CD4-positive, CD25-positive, alpha-beta regulatory T cell (primary cell): ENCODE data around the gene DNAH12. TPM values are rescaled to one million over a fixed set of nuclear protein-coding genes. Genes with fewer than 3 reads are reported as not detected.

Experiments used
- ATAC-seq, 2 donors: fragments of 150-1000 bp; cut with Tn5 transposase; one replicate each; pipeline ENCODE4 v1.10.0; 2021; ENCODE audit warnings: low read depth in 2 of 2, moderate number of reproducible peaks in 2 of 2, moderate library complexity in 1 of 2
- DNase-seq, 3 donors: peaks; one replicate each; pipeline versions ENCODE4 v3.0.0 to v3.0.0-alpha.2; 2012 to 2022; ENCODE audit warnings: mixed read lengths in 1 of 3
- H3K27ac ChIP-seq: one replicate; pipeline ENCODE4 v1.7.0; 2013; ENCODE audit warnings: mild to moderate bottlenecking, low read length; ENCODE audit not compliant: insufficient read depth, poor library complexity, severe bottlenecking
- H3K27me3 ChIP-seq: one replicate; pipeline ENCODE4 v1.7.0; 2013; ENCODE audit warnings: low read length; ENCODE audit not compliant: control insufficient read depth, insufficient read depth
- H3K36me3 ChIP-seq: one replicate; pipeline ENCODE4 v1.7.0; 2013; ENCODE audit warnings: mild to moderate bottlenecking, low read length, moderate library complexity; ENCODE audit not compliant: control insufficient read depth, insufficient read depth
- H3K4me1 ChIP-seq: 2 replicates; pipeline ENCODE4 v1.7.0; 2013; ENCODE audit warnings: mild to moderate bottlenecking, low read length; ENCODE audit not compliant: insufficient read depth, control insufficient read depth, poor library complexity, severe bottlenecking
- H3K4me3 ChIP-seq: one replicate; pipeline ENCODE4 v1.7.0; 2013; ENCODE audit warnings: low read depth, mild to moderate bottlenecking, low read length, moderate library complexity
- H3K9me3 ChIP-seq, 2 experiments: 1 replicate in 1 of 2; 2 replicates in 1 of 2; pipeline ENCODE4 v1.7.0; 2013; ENCODE audit warnings: low read length in 2 of 2, mild to moderate bottlenecking in 1 of 2, moderate library complexity in 1 of 2; ENCODE audit not compliant: control insufficient read depth in 2 of 2
- H3K27ac Mint-ChIP-seq, 3 donors: one replicate each; pipeline ENCODE4 v1.8.0; 2020 to 2022; ENCODE audit warnings: mild to moderate bottlenecking in 3 of 3, mixed read lengths in 3 of 3, moderate library complexity in 2 of 3
- H3K27me3 Mint-ChIP-seq: one replicate; pipeline ENCODE4 v1.8.0; 2022; ENCODE audit warnings: mild to moderate bottlenecking, mixed read lengths
- H3K36me3 Mint-ChIP-seq: one replicate; pipeline ENCODE4 v1.8.0; 2020; ENCODE audit warnings: mixed read lengths
- H3K4me1 Mint-ChIP-seq, 4 donors: one replicate each; pipeline ENCODE4 v1.8.0; 2020 to 2022; ENCODE audit warnings: mixed read lengths in 4 of 4, mild to moderate bottlenecking in 1 of 4
- H3K4me3 Mint-ChIP-seq, 4 donors: one replicate each; pipeline ENCODE4 v1.8.0; 2020 to 2022; ENCODE audit warnings: mild to moderate bottlenecking in 4 of 4, mixed read lengths in 4 of 4, moderate library complexity in 3 of 4
- H3K9me3 Mint-ChIP-seq, 7 donors: one replicate each; pipeline ENCODE4 v1.8.0; 2020 to 2022; ENCODE audit warnings: mixed read lengths in 7 of 7, mild to moderate bottlenecking in 3 of 7, moderate library complexity in 2 of 7
- polyA plus RNA-seq, 4 donors: library from polyadenylated mRNA; unstranded; fragments of 300-500 nt; fragmentation: Illumina TruSeq; gene quantifications; one replicate each; pipeline ENCODE4 v1.2.3, GENCODE V29; 2021
- total RNA-seq: library from RNA; stranded (reverse); gene quantifications from one replicate; pipeline ENCODE4 v1.2.3, GENCODE V29; 2022

DNAH12 gene
- total and polyA plus RNA-seq, 5 donors from 2014 or later = 0.22 TPM; not detected in 4

DNA sequence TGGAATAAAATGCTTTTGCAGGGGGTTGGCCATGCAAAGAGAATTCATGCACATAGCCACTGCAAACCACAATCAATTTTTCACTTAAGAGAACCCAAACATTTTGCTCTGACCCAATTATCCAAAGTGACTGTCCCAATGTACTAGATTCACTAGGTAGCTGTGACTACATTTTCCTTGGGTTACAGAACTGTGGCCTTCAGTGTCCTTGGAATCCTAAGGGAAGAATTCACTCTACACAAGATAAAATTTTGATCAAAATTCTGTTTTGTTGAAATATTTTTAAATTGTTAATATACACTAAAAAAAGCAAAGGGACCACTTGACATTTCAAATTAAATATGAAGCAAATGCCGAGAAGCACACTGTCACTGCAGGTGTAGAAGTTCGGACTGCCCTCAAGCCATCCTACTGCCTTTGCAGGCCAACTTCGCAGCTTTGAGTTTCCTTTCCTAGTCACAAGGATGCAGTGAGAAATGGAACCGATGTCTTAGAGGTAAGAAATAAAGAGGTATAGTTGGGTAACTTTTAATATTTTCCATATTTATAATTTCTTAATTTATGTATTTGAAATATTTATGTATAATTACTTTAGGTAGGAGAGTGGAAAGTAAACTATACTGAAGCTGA lies 251.1 kb downstream of the DNAH12 start:
- no peaks in the 10 kb centered on the region for H3K36me3 Mint-ChIP-seq
- Histone ChIP-seq H3K27ac (no peak overlapping the region), H3K4me1 (no peaks in the 10 kb centered on the region), H3K4me3 (no peak overlapping the region), H3K27me3 (peaks cover 5% of the 10 kb centered on the region), H3K36me3 (no peaks in the 10 kb centered on the region), H3K9me3 (no peaks in the 10 kb centered on the region)
- no peak for DNase-seq
- H3K4me3 Mint-ChIP-seq = no peak overlapping the region
- no peak overlapping the region for H3K27ac Mint-ChIP-seq
- ATAC-seq = no peak
- H3K27me3 Mint-ChIP-seq = peaks cover 29% of the 10 kb centered on the region
- H3K9me3 Mint-ChIP-seq = peaks cover 0 to 1% (median 0%) of the 10 kb centered on the region in 7 donors
- no peaks in the 10 kb centered on the region for H3K4me1 Mint-ChIP-seq

DNA sequence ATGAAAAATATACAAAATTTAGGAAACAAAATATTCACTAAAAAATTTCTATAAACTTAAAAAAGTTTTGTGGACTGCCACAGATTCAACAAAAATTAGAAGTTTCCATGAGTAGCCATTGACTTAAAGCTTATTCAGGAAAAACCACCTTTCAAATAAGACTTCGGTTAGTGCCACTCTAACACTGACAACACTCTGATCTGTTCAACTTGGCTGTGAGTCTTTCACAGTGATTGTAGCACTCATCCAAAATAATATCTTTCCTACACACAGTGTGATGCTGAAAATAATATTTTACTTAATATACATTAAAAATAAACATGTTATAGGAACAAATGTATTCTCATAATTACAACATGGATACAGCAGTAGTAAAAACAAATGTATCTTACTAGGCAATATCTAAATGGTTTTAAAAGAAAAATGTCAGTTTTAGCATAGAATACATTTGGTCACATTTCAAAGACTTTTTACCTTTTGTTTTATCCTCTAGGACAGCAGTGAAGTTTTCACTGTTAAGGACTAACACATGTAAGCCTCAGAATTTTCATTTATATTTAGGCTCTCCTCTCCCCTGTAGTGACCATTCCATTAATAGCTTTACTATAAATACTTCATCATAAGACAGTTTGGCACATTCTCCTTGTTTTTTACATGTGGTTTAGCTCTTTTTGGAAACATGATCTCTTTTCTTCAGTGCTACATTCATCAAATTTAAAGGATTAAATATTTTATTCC lies 251.8 kb downstream of the DNAH12 start, which contains the start of gene ASB14:
TSS of gene ASB14 (minus strand) at position 527 of the 738 bp plus-strand sequence. CDS start 652 bp downstream, outside the sequence.
- Histone ChIP-seq H3K36me3 (no peaks in the 10 kb centered on the region), H3K4me3 (no peak within 1 kb of the TSS), H3K4me1 (no peaks in the 10 kb centered on the region), H3K27me3 (peaks cover 5% of the 10 kb centered on the region), H3K27ac (no peak within 1 kb of the TSS), H3K9me3 (no peaks in the 10 kb centered on the region)
- no peak within 1 kb of the TSS for H3K4me3 Mint-ChIP-seq
- no peaks in the 10 kb centered on the region for H3K4me1 Mint-ChIP-seq
- ATAC-seq (no peak), DNase-seq (no peak)
- H3K27me3 Mint-ChIP-seq = peaks cover 23% of the 10 kb centered on the region
- no peaks in the 10 kb centered on the region for H3K36me3 Mint-ChIP-seq
- H3K9me3 Mint-ChIP-seq = peaks cover 0 to 1% (median 0%) of the 10 kb centered on the region in 7 donors
- no peak within 1 kb of the TSS for H3K27ac Mint-ChIP-seq

DNA sequence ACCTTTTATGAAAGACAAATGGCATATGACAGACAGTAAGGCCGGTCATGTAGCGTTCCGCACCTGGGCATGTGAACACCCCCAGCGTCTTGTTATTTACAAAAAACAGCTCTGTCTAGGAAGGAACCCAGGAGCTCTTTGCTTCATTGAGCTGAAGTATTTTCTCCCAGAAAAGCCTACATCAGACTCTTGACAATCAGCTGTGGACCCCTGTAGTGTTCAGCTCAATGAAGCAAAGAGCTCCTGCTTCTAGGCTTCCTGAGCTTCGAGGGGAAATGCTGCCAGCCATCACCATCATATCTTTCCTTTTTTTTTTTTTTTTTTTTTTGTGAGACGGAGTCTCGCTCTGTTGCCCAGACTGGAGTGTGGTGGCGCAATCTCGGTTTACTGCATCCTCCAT lies 255.7 kb downstream of the DNAH12 start:
- Histone ChIP-seq H3K27ac (no peak overlapping the region), H3K27me3 (peaks cover 3% of the 10 kb centered on the region), H3K4me1 (no peaks in the 10 kb centered on the region), H3K4me3 (no peak overlapping the region), H3K36me3 (no peaks in the 10 kb centered on the region), H3K9me3 (peaks cover 0 to 4% of the 10 kb centered on the region in 2 experiments)
- Mint-ChIP-seq H3K36me3 (no peaks in the 10 kb centered on the region), H3K27me3 (peaks cover 10% of the 10 kb centered on the region), H3K4me1 (no peaks in the 10 kb centered on the region), H3K27ac (no peak overlapping the region), H3K4me3 (no peak overlapping the region), H3K9me3 (peaks cover 0 to 1% (median 0%) of the 10 kb centered on the region in 7 donors)
- no peak for DNase-seq
- no peak for ATAC-seq

DNA sequence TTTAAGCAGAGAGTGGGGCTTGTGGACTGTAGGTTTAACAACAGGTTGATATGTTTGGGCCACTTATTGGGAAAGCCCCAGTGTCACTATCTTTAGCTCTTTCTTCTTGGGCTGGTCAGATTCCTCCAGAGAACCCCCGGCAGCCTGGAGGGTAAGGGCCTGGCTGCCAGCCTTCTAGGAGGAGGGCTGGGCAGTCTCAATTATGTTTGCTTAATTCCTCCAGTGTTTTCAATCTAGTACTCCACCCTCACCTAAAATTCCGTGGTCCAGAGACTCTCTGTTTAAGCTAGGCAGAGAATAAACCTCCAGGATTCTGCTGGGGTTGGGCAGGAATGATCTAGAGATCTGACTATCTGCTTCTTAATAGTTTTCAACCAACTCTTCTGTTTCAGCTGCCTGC lies 256.9 kb downstream of the DNAH12 start:
- H3K27ac Mint-ChIP-seq = no peak overlapping the region
- ATAC-seq = no peak
- no peaks in the 10 kb centered on the region for H3K36me3 Mint-ChIP-seq

DNA sequence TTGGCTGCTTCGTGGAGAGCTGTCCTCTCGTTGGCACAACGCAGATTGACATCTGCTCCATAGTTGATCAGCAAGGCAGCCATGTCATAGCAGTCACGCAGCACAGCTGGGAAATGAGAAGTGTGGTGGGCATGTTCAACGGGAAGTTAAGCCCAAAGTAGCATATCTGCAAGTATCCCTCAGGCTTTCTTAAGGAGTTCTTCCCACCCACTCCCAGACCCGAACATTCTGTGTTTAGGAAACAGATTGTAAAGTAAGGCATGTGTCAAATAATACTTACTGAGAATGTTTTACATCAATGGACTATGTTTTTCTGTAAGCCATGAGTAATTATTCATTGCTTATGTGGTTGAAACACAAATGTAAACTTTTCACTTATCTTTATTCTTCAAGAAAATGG lies 260.8 kb downstream of the DNAH12 start:
- Mint-ChIP-seq H3K27me3 (peaks cover 17% of the 10 kb centered on the region), H3K27ac (no peak overlapping the region), H3K4me3 (no peak overlapping the region), H3K9me3 (peaks cover 0 to 5% (median 0%) of the 10 kb centered on the region in 7 donors), H3K36me3 (no peaks in the 10 kb centered on the region), H3K4me1 (no peaks in the 10 kb centered on the region)
- ATAC-seq (no peak), DNase-seq (no peak)
- Histone ChIP-seq H3K9me3 (peaks cover 0 to 4% of the 10 kb centered on the region in 2 experiments), H3K4me1 (no peaks in the 10 kb centered on the region), H3K4me3 (no peak overlapping the region), H3K27me3 (no peaks in the 10 kb centered on the region), H3K27ac (no peak overlapping the region), H3K36me3 (no peaks in the 10 kb centered on the region)

More for the DNA sequence above, 256.9 kb downstream of the DNAH12 start:
- Histone ChIP-seq H3K4me1 (no peaks in the 10 kb centered on the region), H3K4me3 (no peak overlapping the region), H3K36me3 (no peaks in the 10 kb centered on the region), H3K27ac (no peak overlapping the region), H3K27me3 (no peaks in the 10 kb centered on the region), H3K9me3 (peaks cover 0 to 4% of the 10 kb centered on the region in 2 experiments)
- peaks cover 17% of the 10 kb centered on the region for H3K27me3 Mint-ChIP-seq
- no peaks in the 10 kb centered on the region for H3K4me1 Mint-ChIP-seq
- H3K4me3 Mint-ChIP-seq = no peak overlapping the region
- no peak for DNase-seq
- peaks cover 0 to 1% (median 0%) of the 10 kb centered on the region in 7 donors for H3K9me3 Mint-ChIP-seq

DNA sequence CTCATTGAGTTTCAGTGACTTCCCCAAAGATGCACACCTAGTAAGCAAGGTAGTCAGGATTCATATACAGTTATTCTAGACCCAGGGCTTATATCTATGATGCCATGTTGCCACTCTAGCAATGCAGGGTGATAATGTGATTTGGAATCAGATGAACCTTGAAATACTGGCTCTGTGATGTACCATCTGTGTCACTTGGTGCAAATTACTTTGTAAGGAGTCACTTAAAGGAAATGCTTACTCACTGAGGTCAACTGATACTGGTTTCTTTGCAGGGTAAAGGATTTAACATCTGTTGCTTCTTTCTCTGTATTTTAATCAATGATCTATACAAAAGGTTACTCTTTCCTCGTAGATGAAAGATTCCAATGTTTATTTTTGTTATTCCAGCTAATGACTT lies 262.4 kb downstream of the DNAH12 start:
- no peak for ATAC-seq
- peaks cover 0 to 5% (median 0%) of the 10 kb centered on the region in 7 donors for H3K9me3 Mint-ChIP-seq
- H3K36me3 Mint-ChIP-seq = peaks cover 3% of the 10 kb centered on the region
- Histone ChIP-seq H3K4me1 (no peaks in the 10 kb centered on the region), H3K36me3 (no peaks in the 10 kb centered on the region), H3K9me3 (peaks cover 0 to 4% of the 10 kb centered on the region in 2 experiments), H3K4me3 (no peak overlapping the region), H3K27me3 (no peaks in the 10 kb centered on the region), H3K27ac (no peak overlapping the region)
- peaks cover 17% of the 10 kb centered on the region for H3K27me3 Mint-ChIP-seq
- no peak for DNase-seq
- no peaks in the 10 kb centered on the region for H3K4me1 Mint-ChIP-seq
- no peak overlapping the region for H3K27ac Mint-ChIP-seq
- no peak overlapping the region for H3K4me3 Mint-ChIP-seq

DNA sequence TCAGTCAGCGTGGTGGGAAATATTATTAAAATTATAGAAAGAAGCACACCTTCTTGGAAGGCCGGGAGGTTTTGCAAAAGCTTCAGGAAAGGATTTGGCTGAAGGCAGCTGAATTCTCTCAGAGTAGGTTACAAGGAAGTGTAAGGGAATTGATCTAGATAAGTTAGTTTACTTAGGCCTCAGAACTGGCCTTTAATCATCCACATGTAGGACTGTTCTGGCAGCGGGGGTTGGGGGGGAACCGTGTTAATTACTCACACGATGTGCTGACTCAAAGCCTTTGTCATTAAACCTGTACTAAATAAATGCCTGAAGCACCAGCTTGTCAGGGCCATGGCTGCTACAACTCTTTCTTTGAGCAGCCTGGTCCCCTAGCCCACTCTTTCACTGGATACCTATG lies 264.5 kb downstream of the DNAH12 start:
- H3K27me3 Mint-ChIP-seq = peaks cover 17% of the 10 kb centered on the region
- Histone ChIP-seq H3K4me1 (no peaks in the 10 kb centered on the region), H3K9me3 (no peaks in the 10 kb centered on the region), H3K4me3 (no peak overlapping the region), H3K27ac (no peak overlapping the region), H3K36me3 (no peaks in the 10 kb centered on the region), H3K27me3 (no peaks in the 10 kb centered on the region)
- H3K27ac Mint-ChIP-seq = no peak overlapping the region
- H3K4me1 Mint-ChIP-seq = no peaks in the 10 kb centered on the region
- H3K4me3 Mint-ChIP-seq = no peak overlapping the region
- peaks cover 0 to 5% (median 0%) of the 10 kb centered on the region in 7 donors for H3K9me3 Mint-ChIP-seq
- H3K36me3 Mint-ChIP-seq = peaks cover 8% of the 10 kb centered on the region
- DNase-seq (no peak), ATAC-seq (no peak)
